BLaER1 (cell line): ENCODE measurements around the gene ZNFX1.

Source experiments
- H3K27ac ChIP-seq: shearing (Covaris generic); formaldehyde crosslinking; 2 replicates; pipeline ENCODE4 v1.8.1; 2022
- H3K27me3 ChIP-seq: shearing (Covaris generic); formaldehyde crosslinking; 2 replicates; pipeline ENCODE4 v1.8.1; 2022
- H3K36me3 ChIP-seq: shearing (Covaris generic); formaldehyde crosslinking; 2 replicates; pipeline ENCODE4 v1.8.1; 2022
- H3K4me1 ChIP-seq: shearing (Covaris generic); formaldehyde crosslinking; 2 replicates; pipeline ENCODE4 v1.8.1; 2022
- H3K4me2 ChIP-seq: shearing (Covaris generic); formaldehyde crosslinking; 2 replicates; pipeline ENCODE4 v1.8.1; 2022
- H3K4me3 ChIP-seq: shearing (Covaris generic); formaldehyde crosslinking; 2 replicates; pipeline ENCODE4 v1.8.1; 2022
- H3K9ac ChIP-seq: shearing (Covaris generic); formaldehyde crosslinking; 2 replicates; pipeline ENCODE4 v1.8.1; 2022
- H3K9me3 ChIP-seq: shearing (Covaris generic); formaldehyde crosslinking; 2 replicates; pipeline ENCODE4 v1.8.1; 2022
- H4K20me1 ChIP-seq: shearing (Covaris generic); formaldehyde crosslinking; 2 replicates; pipeline ENCODE4 v1.8.1; 2022
- Cebpa-rat ChIP-seq: shearing (Covaris generic); IDR thresholded peaks from 2 replicates; pipeline ENCODE4 v1.8.1; 2022

ZNFX1 gene

DNA sequence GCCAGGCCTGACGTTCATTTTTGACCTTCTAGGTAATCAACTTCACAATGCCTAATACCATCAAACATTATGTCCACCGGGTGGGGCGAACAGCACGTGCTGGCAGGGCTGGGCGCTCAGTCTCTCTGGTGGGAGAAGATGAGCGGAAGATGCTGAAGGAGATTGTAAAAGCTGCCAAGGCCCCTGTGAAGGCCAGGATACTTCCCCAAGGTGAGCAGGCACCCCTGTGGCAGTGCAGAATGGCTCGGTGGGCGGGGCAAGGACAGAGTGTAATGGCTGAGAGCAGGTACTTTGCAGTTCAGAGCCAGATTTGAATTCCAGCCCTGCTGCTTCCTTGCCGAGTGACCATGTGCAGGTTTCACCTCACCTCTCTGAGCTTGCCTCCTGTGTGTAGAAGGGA lies 41.6 kb downstream of the ZNFX1 start:
- Histone ChIP-seq H3K27me3 (no peaks in the 10 kb centered on the region; the same call in 1 of the 2 replicates), H3K9me3 (no peaks in the 10 kb centered on the region), H3K36me3 (peaks cover 97% of the 10 kb centered on the region), H3K4me2 (no peak overlapping the region), H4K20me1 (no peaks in the 10 kb centered on the region), H3K4me3 (no peak overlapping the region), H3K27ac (no peak overlapping the region), H3K4me1 (peaks cover 3% of the 10 kb centered on the region), H3K9ac (no peak overlapping the region)
- no peak for TF ChIP-seq Cebpa-rat

DNA sequence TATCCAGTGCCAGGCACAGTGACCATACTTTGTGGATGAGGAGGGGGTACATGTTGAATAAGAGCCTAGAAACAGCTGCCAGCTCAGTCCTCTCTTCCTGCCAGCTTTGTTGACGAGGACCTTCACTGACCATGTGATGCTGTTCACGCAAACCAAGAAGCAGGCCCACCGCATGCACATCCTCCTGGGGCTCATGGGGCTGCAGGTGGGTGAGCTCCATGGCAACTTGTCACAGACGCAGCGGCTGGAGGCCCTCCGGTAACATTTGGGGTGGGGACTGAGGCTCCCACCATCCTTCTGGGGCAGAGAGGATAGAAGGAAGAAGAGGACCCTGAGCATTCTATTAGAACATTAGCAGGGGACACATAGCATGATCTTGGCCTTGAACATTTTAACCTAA lies 43.0 kb downstream of the ZNFX1 start:
- Histone ChIP-seq H3K4me2 (no peak overlapping the region), H3K27ac (no peak overlapping the region), H3K36me3 (peaks cover 96% of the 10 kb centered on the region), H4K20me1 (no peaks in the 10 kb centered on the region), H3K27me3 (no peaks in the 10 kb centered on the region; the same call in 1 of the 2 replicates), H3K9me3 (no peaks in the 10 kb centered on the region), H3K4me1 (peaks cover 17% of the 10 kb centered on the region), H3K4me3 (no peak overlapping the region), H3K9ac (no peak overlapping the region)
- TF ChIP-seq Cebpa-rat, result no peak

- no peak for TF ChIP-seq Cebpa-rat
- Histone ChIP-seq H3K9ac (no peak overlapping the region), H3K4me1 (peaks cover 20% of the 10 kb centered on the region), H3K9me3 (no peaks in the 10 kb centered on the region), H3K36me3 (peaks cover 96% of the 10 kb centered on the region), H3K4me2 (no peak overlapping the region), H3K27ac (no peak overlapping the region), H4K20me1 (no peaks in the 10 kb centered on the region), H3K27me3 (no peaks in the 10 kb centered on the region), H3K4me3 (no peak overlapping the region)
Observed at GRCh38 chr20:49233226-49233625, 44.6 kb downstream of the ZNFX1 start.

DNA sequence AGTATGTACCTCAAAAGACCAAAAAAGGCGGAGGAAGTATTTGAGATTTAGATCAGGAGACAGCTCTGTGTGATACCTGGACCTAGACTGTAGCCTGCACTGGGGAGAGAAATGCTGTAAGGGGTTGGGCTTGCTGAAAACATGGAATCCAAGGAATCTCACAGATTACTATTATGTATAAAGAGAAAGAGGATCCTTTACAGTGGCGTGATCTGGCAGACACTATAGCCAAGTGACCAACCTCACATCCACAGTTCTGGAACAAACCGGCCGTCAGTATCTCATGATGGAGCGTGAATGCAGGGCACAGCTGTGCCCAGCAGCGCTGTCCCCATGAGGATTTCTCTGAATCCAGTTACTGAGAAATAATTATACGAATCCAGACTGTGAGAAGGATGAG lies 46.4 kb downstream of the ZNFX1 start:
- Histone ChIP-seq H3K27ac (peak overlapping the region; percentile 67), H3K27me3 (no peaks in the 10 kb centered on the region), H4K20me1 (no peaks in the 10 kb centered on the region), H3K9ac (peak overlapping the region; percentile 60; the same call in 1 of the 2 replicates), H3K4me2 (peak overlapping the region; percentile 65; the same call in 1 of the 2 replicates), H3K36me3 (peaks cover 96% of the 10 kb centered on the region), H3K4me3 (no peak overlapping the region), H3K9me3 (no peaks in the 10 kb centered on the region), H3K4me1 (peaks cover 20% of the 10 kb centered on the region)
- no peak for TF ChIP-seq Cebpa-rat

GRCh38 chr20:49230561-49231133 lies 47.2 kb downstream of the ZNFX1 start:
- H3K4me1 ChIP-seq, result peaks cover 20% of the 10 kb centered on the region
- H3K9me3 ChIP-seq, result no peaks in the 10 kb centered on the region
- peak overlapping the region; percentile 65 for H3K4me2 ChIP-seq
- no peaks in the 10 kb centered on the region for H3K27me3 ChIP-seq
- H3K9ac ChIP-seq, result peak overlapping the region; percentile 60
- H3K4me3 ChIP-seq, result no peak overlapping the region
- no peak for TF ChIP-seq Cebpa-rat
- no peaks in the 10 kb centered on the region for H4K20me1 ChIP-seq
- H3K27ac ChIP-seq, result peak overlapping the region; percentile 67
- peaks cover 96% of the 10 kb centered on the region for H3K36me3 ChIP-seq

DNA sequence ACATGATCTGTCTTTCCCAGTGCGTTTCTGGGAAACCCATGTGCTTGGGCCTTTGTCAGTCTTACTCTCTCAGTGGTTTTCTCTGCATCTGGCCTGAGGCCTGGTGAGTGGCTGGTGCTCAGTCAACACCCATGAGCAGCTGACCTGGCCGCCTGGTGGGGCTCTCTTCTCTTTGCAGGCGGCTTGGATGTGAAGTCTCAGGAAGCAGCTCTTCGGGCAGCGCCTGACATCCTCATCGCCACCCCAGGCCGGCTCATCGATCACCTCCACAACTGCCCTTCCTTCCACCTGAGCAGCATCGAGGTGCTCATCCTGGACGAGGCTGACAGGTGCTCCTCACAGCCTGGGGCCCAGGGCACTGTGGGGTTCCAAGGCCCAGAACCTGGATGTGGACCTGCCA lies 47.8 kb downstream of the ZNFX1 start:
- no peaks in the 10 kb centered on the region for H3K9me3 ChIP-seq
- no peaks in the 10 kb centered on the region for H3K27me3 ChIP-seq
- peaks cover 96% of the 10 kb centered on the region for H3K36me3 ChIP-seq
- H4K20me1 ChIP-seq, result no peaks in the 10 kb centered on the region
- no peak overlapping the region for H3K4me3 ChIP-seq
- peak overlapping the region; percentile 60; the same call in 1 of the 2 replicates for H3K9ac ChIP-seq
- peak overlapping the region; percentile 67 for H3K27ac ChIP-seq
- H3K4me2 ChIP-seq, result peak overlapping the region; percentile 65
- TF ChIP-seq Cebpa-rat, result no peak
- H3K4me1 ChIP-seq, result peaks cover 20% of the 10 kb centered on the region

GRCh38 chr20:49229381-49229780 lies 48.5 kb downstream of the ZNFX1 start:
- Histone ChIP-seq H4K20me1 (no peaks in the 10 kb centered on the region), H3K4me2 (no peak overlapping the region), H3K9ac (no peak overlapping the region), H3K4me3 (no peak overlapping the region), H3K27ac (no peak overlapping the region), H3K36me3 (peaks cover 96% of the 10 kb centered on the region), H3K27me3 (no peaks in the 10 kb centered on the region), H3K4me1 (peaks cover 20% of the 10 kb centered on the region), H3K9me3 (no peaks in the 10 kb centered on the region)
- no peak for TF ChIP-seq Cebpa-rat

DNA sequence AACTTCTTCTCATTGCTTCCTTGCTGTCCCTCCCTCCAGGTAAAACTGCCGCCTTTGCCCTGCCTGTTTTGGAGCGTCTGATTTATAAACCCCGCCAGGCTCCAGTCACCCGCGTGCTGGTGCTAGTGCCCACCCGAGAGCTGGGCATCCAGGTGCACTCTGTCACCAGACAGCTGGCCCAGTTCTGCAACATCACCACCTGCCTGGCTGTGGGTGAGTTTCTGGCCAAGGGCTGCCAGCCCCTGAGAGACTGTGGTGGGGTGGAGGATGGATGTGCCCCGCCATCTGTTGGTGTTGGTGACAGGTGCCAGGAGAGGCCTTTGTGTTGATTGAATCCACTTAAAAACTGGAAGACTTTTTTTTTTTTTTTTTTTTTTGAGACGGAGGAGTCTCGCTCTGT lies 49.2 kb downstream of the ZNFX1 start:
- Histone ChIP-seq H3K4me1 (peaks cover 20% of the 10 kb centered on the region), H3K4me3 (no peak overlapping the region), H3K9me3 (no peaks in the 10 kb centered on the region), H3K9ac (no peak overlapping the region), H3K27me3 (no peaks in the 10 kb centered on the region), H3K27ac (0 out of 2 replicates have a peak overlapping the region, but pooled peaks have one; percentile 30), H4K20me1 (no peaks in the 10 kb centered on the region), H3K4me2 (no peak overlapping the region), H3K36me3 (peaks cover 96% of the 10 kb centered on the region)
- TF ChIP-seq Cebpa-rat, result no peak

DNA sequence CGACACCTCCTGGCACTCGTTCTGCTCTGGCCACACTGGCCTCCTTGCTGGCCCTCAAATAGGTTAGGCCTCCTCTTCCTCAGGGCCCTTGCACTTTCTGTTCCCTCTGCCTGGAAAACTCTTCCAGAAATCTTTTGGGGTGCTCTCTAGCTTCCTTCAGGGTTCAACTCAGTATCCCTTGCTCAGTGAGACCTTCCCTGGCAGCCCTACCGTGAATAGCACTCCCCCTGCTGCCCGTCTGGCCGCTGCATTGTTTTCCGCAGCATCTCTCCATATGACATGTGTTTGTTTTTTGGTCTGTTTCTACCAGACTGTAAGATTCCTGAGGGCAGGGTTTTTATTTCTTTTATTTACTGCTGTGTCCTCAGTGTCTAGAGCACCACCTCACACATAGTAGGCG lies 52.0 kb downstream of the ZNFX1 start:
- Histone ChIP-seq H3K27ac (no peak overlapping the region), H3K9me3 (no peaks in the 10 kb centered on the region), H3K4me3 (no peak overlapping the region), H3K27me3 (no peaks in the 10 kb centered on the region), H3K4me1 (peaks cover 16% of the 10 kb centered on the region), H3K4me2 (no peak overlapping the region), H3K9ac (no peak overlapping the region), H3K36me3 (peaks cover 99% of the 10 kb centered on the region), H4K20me1 (no peaks in the 10 kb centered on the region; the same call in 1 of the 2 replicates)
- TF ChIP-seq Cebpa-rat, result no peak

DNA sequence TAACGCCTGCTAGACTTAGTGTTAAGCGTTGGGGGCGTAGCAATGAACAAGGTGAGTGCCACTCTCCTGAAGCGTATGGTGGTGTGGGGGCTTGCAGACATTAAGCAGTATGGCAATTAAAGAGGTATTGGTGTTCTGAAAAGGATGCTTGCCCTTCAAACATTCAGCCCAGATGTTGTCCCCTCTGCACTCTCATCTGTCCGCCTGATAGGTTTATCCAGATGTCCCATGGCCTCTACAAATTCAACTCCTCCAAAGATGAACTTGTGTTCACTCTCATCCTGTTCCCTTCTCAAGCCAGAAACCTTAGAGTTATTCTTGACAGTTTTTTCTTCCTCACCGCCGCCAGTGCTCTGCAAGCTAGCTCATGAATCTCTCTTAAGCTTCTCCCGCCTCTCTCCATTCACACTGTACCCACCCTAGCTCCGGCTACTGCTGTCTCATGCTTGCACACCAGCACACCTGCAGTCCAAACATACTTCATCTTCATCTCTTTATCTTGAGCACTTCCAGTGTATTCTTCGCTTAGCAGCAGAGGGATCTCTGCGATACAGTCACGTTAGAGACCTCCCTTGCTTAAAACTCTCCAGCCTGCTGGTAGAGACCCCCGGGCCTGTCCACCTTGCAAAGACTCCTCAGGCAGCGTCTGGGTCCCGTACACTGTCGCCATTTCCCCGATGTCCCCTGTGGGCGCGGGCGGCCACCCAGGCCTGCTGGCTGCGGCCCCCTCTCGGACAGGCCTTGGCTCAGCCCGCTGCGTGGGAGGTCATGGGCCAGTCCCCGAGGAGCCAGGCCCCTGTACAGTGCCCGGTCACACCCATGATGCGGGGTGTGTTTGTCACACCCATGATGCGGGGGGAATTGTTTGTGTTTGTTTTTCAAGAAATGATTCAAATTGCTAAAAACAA lies 57.7 kb downstream of the ZNFX1 start:
- Histone ChIP-seq H3K27ac (peak overlapping the region; percentile 91), H4K20me1 (peaks cover 7% of the 10 kb centered on the region; the same call in 1 of the 2 replicates), H3K36me3 (peaks cover 50% of the 10 kb centered on the region), H3K9ac (peak overlapping the region; percentile 92), H3K9me3 (no peaks in the 10 kb centered on the region), H3K4me3 (peak overlapping the region; percentile 87), H3K4me2 (peak overlapping the region; percentile 83), H3K27me3 (no peaks in the 10 kb centered on the region), H3K4me1 (peaks cover 24% of the 10 kb centered on the region)
- TF ChIP-seq Cebpa-rat, result no peak
